ENCODE results near the gene DUSP28. TPM values are rescaled to one million over a fixed set of nuclear protein-coding genes. Genes with fewer than 3 reads are reported as not detected.

The DUSP28 gene
- total and polyA plus RNA-seq, 10 of the 15 experiments (the other 5 are each of a cell fraction or from before 2014, with no cell fraction given) = 2.5 to 12.5 (median 6.4) TPM

DNA sequence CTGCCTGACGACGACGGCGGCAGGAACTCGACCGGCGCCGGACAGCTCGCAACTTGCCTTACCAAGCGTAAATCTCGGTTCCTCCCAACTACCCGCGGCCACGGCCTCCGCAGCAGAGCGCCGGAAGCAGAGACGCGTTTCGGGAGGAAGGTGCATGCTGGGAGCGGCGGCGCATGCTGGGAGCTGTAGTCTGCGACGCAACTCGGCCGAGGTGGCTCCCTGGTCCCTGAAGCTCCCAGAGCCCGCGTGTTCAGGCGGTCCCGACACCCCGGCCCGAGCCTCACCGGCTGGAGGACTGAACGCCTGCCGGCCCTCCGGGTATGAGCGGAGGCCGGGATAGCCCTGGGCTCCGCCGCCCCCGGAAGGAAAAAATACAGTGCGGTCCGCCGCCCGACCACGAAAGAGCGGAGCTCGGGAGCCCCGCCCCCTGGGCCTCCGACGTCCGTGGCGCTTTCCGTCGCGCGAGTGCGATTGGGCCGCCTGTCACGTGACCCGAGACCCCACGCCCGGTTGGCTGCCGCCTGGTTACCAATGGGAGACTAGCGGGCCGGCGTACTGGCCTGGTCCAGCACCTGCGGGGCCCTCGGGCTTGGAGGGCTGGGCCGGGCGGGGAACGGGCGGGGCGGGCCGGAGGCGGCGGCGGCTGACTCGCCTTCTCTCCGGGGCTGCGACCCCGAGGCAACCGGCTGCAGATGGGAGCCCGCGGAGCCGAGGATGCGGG is 26.2 kb downstream of the DUSP28 start, which contains the start of gene CAPN10 (continued):
- TF ChIP-seq, protein P1, sequence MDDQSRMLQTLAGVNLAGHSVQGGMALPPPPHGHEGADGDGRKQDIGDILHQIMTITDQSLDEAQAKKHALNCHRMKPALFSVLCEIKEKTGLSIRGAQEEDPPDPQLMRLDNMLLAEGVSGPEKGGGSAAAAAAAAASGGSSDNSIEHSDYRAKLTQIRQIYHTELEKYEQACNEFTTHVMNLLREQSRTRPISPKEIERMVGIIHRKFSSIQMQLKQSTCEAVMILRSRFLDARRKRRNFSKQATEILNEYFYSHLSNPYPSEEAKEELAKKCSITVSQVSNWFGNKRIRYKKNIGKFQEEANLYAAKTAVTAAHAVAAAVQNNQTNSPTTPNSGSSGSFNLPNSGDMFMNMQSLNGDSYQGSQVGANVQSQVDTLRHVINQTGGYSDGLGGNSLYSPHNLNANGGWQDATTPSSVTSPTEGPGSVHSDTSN (IDR thresholded peaks at IDR 0.05; ENCODE audit: insufficient replicate concordance, low read depth, low read length) = no peak
- TF ChIP-seq TAF1 (IDR thresholded peaks at IDR 0.05; ENCODE audit: borderline replicate concordance, low read depth, low read length) (peak; percentile 82), CHD2 (IDR thresholded peaks at IDR 0.05; ENCODE audit: borderline replicate concordance, low read depth, low read length) (peak; percentile 67), CREB1 (IDR thresholded peaks at IDR 0.05; ENCODE audit: low read depth) (peak; percentile 93), STAT1 (conservative IDR thresholded peaks at IDR 0.05) (peak; percentile 75; the same call in 1 of the 2 replicates), POU2F2 (IDR thresholded peaks at IDR 0.05; ENCODE audit: borderline replicate concordance, low read depth, low read length) (peak; percentile 80; the same call in 2 of the 3 replicates), RB1 (IDR thresholded peaks at IDR 0.05; ENCODE audit: borderline replicate concordance) (no peak), MXI1 (IDR thresholded peaks at IDR 0.05; ENCODE audit: low read depth, low read length) (peak; percentile 44), ZNF622 (IDR thresholded peaks at IDR 0.05) (no peak), SREBF1 (IDR thresholded peaks at IDR 0.05; ENCODE audit: low read length) (peak; percentile 58), TBL1XR1 (IDR thresholded peaks at IDR 0.05; ENCODE audit: low read depth, low read length) (peak; percentile 32; the same call in 1 of the 2 replicates), FOXK2 (IDR thresholded peaks at IDR 0.05) (no peak), BACH1 (IDR thresholded peaks at IDR 0.05; ENCODE audit: borderline replicate concordance) (0 out of 2 replicates have a peak, but pooled peaks have one; percentile 23), HDAC2 (IDR thresholded peaks at IDR 0.05) (no peak)
- TF ChIP-seq, protein P2, sequence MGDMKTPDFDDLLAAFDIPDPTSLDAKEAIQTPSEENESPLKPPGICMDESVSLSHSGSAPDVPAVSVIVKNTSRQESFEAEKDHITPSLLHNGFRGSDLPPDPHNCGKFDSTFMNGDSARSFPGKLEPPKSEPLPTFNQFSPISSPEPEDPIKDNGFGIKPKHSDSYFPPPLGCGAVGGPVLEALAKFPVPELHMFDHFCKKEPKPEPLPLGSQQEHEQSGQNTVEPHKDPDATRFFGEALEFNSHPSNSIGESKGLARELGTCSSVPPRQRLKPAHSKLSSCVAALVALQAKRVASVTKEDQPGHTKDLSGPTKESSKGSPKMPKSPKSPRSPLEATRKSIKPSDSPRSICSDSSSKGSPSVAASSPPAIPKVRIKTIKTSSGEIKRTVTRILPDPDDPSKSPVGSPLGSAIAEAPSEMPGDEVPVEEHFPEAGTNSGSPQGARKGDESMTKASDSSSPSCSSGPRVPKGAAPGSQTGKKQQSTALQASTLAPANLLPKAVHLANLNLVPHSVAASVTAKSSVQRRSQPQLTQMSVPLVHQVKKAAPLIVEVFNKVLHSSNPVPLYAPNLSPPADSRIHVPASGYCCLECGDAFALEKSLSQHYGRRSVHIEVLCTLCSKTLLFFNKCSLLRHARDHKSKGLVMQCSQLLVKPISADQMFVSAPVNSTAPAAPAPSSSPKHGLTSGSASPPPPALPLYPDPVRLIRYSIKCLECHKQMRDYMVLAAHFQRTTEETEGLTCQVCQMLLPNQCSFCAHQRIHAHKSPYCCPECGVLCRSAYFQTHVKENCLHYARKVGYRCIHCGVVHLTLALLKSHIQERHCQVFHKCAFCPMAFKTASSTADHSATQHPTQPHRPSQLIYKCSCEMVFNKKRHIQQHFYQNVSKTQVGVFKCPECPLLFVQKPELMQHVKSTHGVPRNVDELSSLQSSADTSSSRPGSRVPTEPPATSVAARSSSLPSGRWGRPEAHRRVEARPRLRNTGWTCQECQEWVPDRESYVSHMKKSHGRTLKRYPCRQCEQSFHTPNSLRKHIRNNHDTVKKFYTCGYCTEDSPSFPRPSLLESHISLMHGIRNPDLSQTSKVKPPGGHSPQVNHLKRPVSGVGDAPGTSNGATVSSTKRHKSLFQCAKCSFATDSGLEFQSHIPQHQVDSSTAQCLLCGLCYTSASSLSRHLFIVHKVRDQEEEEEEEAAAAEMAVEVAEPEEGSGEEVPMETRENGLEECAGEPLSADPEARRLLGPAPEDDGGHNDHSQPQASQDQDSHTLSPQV (IDR thresholded peaks at IDR 0.05) = 0 out of 2 replicates have a peak, but pooled peaks have one; percentile 31
- TF ChIP-seq, protein P3, sequence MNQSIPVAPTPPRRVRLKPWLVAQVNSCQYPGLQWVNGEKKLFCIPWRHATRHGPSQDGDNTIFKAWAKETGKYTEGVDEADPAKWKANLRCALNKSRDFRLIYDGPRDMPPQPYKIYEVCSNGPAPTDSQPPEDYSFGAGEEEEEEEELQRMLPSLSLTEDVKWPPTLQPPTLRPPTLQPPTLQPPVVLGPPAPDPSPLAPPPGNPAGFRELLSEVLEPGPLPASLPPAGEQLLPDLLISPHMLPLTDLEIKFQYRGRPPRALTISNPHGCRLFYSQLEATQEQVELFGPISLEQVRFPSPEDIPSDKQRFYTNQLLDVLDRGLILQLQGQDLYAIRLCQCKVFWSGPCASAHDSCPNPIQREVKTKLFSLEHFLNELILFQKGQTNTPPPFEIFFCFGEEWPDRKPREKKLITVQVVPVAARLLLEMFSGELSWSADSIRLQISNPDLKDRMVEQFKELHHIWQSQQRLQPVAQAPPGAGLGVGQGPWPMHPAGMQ (IDR thresholded peaks at IDR 0.05; ENCODE audit: borderline replicate concordance) = no peak
- TF ChIP-seq, protein P4, sequence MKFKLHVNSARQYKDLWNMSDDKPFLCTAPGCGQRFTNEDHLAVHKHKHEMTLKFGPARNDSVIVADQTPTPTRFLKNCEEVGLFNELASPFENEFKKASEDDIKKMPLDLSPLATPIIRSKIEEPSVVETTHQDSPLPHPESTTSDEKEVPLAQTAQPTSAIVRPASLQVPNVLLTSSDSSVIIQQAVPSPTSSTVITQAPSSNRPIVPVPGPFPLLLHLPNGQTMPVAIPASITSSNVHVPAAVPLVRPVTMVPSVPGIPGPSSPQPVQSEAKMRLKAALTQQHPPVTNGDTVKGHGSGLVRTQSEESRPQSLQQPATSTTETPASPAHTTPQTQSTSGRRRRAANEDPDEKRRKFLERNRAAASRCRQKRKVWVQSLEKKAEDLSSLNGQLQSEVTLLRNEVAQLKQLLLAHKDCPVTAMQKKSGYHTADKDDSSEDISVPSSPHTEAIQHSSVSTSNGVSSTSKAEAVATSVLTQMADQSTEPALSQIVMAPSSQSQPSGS (IDR thresholded peaks at IDR 0.05; ENCODE audit: low read length) = no peak
- TF ChIP-seq, protein P5, sequence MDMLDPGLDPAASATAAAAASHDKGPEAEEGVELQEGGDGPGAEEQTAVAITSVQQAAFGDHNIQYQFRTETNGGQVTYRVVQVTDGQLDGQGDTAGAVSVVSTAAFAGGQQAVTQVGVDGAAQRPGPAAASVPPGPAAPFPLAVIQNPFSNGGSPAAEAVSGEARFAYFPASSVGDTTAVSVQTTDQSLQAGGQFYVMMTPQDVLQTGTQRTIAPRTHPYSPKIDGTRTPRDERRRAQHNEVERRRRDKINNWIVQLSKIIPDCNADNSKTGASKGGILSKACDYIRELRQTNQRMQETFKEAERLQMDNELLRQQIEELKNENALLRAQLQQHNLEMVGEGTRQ (IDR thresholded peaks at IDR 0.05; ENCODE audit: borderline replicate concordance, low read depth, low read length) = peak; percentile 83
- TF ChIP-seq, protein P6, sequence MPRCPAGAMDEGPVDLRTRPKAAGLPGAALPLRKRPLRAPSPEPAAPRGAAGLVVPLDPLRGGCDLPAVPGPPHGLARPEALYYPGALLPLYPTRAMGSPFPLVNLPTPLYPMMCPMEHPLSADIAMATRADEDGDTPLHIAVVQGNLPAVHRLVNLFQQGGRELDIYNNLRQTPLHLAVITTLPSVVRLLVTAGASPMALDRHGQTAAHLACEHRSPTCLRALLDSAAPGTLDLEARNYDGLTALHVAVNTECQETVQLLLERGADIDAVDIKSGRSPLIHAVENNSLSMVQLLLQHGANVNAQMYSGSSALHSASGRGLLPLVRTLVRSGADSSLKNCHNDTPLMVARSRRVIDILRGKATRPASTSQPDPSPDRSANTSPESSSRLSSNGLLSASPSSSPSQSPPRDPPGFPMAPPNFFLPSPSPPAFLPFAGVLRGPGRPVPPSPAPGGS (IDR thresholded peaks at IDR 0.05; ENCODE audit: borderline replicate concordance, insufficient read depth, low read depth, low read length, poor library complexity, severe bottlenecking) = no peak
